Amniotic epithelial cell (primary cell): ENCODE results near the gene CXCL5.
"Not testable (repeated sequence)": the region's sequence is repeated elsewhere in the genome, so short reads cannot be mapped to it uniquely, and the experiment has no call there.

Experiments used
- DNase-seq: peaks from one replicate; pipeline ENCODE4 v3.0.0-alpha.2; 2010; ENCODE audit warnings: low read depth

CXCL5 gene

GRCh38 chr4:73970945-73971344 is 27.5 kb downstream of the CXCL5 start:
- DNase-seq: no peak

DNA sequence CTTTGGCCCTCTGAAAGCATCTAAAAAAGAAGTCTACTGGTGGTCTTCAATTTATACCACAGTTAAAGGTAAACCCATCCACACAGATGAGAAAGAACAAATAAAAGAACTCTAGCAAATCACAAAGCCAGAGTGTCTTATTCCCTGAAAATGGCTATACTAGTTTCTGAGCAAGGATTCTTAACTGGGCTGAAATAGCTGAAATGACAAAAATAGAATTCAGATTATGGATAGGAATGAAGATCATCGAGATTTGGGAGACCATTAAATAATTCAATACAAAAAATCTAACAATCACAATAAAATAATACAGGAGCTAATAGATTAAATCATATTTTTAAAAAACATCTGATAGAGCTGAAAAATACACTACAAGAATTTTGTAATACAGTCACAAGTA is 28.5 kb downstream of the CXCL5 start:
- no peak for DNase-seq

GRCh38 chr4:73967866-73968265 is 30.6 kb downstream of the CXCL5 start:
- DNase-seq: no peak

DNA sequence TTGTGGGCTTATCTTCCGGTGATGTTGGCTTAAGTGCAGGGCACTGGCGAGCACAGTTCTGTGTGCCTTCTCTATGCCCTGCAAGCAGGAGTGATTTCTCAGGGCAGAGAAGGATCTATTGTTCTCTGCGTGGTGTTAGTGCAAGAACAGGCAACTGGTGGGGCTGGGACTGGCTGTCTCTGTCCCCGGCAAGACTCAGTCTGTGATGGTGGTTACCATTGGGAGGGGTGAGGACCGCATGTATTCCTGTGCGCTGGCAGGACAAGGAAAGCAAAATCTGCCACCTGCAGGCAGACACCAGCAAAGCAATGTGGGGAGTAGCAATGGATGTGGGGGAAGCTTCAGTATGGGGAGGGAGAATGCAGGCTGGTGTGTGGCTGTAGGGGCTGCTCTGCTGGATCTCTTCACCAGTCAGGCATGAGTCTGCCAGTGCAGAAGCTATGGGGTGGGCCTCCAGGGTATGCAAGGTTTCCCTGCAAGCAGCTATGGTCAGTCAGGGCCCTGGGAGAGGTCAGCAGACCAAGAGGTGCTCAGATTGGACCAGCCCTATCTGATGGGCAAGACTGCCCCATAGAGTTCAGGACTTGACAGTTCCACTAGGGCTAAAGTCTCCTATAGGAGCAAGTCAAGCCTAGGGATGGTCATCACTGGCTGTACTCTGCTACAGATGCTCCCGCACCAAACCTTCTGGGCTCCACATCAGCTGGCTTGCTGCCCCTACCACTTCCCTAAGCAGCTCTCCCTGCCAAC is 33.4 kb downstream of the CXCL5 start:
- peak; percentile 55 for DNase-seq

DNA sequence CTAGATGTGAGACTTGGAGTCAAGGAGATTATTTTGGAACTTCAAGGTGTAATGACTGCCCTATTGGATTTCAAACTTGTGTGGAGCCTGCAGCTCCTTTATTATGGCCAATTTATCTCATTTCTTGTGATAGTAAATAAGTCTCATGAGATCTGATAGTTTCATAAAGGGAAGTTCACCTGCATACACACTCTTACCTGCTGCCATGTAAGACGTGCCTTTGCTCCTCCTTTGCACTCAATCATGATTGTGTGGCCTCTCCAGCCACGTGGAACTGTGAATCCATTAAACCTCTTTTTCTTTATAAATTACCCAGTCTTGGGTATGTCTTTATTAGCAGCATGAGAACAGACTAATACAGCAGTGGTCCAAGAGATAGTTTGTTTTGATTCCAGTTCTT is 35.8 kb downstream of the CXCL5 start:
- DNase-seq: no peak

- not testable (repeated sequence) for DNase-seq
These were observed 39.4 kb downstream of the CXCL5 start for GRCh38 chr4:73959041-73959440.

DNA sequence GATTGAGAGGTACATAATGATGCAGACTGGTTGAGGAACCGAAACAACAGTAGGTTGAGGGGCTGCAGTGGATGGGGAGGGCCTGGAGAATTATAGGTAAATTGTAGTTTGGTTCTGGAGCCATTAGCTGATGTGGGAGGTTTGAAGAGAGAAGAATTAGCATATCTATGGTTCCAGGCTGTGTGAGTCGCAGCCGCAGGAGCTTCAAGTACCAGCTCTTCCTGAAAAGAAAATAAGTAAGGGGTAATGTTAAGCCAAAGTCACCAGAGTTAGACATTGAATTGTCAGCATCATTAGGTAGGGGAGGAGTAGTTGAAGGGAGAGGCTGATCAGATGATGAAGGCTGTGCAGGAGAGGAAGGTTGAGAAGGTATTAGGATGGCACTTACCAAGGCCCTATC is 46.1 kb downstream of the CXCL5 start:
- DNase-seq: no peak

- not testable (repeated sequence) for DNase-seq
These were observed 48.0 kb downstream of the CXCL5 start for GRCh38 chr4:73950376-73950920.

GRCh38 chr4:73948990-73949706 is 49.3 kb downstream of the CXCL5 start:
- no peak for DNase-seq

DNA sequence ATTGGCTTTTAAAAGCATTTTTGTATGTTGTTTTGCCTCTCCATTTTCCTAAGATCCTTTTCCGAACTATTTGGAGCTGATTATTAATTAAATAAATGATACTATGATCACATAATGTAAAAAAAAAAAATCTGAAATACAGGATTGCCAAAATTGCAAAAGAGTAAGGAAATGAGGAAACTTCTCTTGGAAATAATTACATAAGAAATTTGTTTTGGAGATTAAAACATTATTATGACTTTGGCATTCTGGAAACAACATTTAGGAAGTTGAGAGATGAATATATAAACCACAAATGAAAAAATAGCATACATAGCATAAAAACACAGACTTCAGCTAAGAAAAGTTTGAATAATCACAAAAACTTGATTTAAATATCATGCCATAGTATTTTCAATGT is 50.2 kb downstream of the CXCL5 start:
- DNase-seq: no peak

GRCh38 chr4:73947239-73947985 is 51.1 kb downstream of the CXCL5 start:
- no peak for DNase-seq

- no peak for DNase-seq
These were observed 52.6 kb downstream of the CXCL5 start for GRCh38 chr4:73945674-73946449.
